GM21717 (cell line): ENCODE data around the gene PIP5K1B.
A peak's percentile ranks its signal among the peaks of the same experiment; 100 is the strongest.

Source experiments
- ATAC-seq: cut with Tn5 transposase; IDR thresholded peaks from one replicate; pipeline ENCODE4 v1.9.1; 2021; ENCODE audit warnings: mild to moderate bottlenecking, moderate library complexity; ENCODE audit not compliant: unreplicated experiment

Gene PIP5K1B

DNA sequence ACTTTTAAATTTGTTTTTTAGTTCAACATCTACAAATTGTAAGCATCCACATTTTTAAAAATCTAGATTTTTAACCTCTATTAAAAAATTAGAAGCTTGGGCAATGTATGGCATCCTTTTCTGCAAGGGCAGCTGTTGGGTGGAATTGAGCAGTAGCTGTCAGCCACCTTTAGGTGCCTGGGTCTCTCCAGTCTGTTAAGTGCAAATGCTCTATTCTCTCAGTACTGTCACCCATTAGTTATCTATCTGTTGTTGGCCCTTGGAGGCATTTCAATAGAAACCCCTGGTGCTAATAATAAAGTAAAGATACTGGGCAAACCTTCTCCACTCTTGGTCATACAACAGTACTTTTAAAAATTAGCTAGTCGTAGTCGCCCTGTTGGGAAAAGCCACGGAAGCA is 63.6 kb downstream of the PIP5K1B start:
- ATAC-seq = no peak

DNA sequence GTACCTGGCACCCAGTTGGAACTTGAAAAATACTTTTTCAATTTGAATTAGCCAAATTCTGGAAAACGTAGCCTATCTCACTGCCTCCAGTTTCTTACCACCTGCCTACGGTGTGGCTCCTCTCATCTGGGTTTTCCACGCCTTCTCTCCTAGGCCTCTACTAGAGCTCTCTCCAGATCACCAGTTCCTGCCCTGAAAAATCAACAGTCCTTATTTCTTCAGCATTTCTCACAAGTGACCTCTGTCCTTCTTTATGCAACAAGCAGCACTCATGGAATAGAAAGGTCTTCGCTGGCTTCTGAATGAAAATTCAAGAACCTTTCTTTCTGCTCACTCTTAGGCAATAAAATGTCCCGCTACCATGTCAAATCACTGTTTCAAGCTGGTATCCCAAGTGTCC is 64.8 kb downstream of the PIP5K1B start:
- ATAC-seq = no peak

DNA sequence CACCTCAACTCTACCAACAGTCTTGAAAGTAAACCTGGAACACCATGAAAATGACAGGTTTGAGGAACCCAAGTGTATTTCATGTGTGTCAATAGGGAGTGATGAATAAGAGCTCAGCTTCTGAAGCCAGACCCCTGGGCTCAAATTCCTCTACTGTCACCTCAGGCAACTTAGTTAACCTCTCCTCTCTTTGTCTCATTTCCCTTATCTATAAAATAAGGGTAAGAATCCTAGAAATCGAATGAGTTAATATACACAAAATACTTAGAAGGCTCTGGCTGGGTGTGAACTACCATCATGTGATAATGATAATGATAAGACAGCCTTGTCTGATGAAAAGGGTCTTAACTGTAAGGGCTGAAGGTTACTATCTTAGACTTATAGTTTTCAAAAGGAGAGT is 66.3 kb downstream of the PIP5K1B start:
- no peak for ATAC-seq

DNA sequence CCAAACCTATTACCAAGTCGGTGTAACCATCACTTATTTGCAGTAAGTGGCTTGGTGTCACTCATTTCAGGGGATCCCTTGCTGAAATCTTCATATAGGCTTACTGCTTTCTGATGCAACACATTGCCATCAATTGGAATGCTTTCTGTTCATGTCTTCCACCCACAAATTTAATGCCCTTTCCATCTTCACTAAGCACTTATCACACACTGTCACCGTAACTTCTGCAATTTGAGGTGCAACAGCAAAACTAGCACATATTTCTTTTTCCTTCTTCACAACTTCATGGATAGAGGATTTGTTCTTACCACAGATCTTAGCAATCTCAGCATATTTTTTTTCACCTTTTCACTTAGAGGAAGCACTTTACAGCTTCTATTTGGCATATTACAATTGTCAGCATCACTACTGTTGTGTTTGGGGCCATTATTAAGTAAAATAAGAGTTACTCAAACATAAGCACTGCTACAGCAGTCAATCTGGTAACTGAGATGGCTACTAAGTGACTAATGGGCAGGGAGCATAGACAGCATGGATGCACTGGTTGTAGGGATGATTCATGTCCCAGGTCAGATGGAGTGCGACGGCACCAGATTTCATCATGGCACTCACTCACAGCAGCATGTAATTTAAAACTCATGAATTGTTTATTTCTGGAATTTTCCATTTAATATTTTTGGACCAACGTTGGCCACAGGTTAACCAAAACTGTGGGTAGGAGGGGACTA is 70.1 kb downstream of the PIP5K1B start:
- ATAC-seq = no peak

DNA sequence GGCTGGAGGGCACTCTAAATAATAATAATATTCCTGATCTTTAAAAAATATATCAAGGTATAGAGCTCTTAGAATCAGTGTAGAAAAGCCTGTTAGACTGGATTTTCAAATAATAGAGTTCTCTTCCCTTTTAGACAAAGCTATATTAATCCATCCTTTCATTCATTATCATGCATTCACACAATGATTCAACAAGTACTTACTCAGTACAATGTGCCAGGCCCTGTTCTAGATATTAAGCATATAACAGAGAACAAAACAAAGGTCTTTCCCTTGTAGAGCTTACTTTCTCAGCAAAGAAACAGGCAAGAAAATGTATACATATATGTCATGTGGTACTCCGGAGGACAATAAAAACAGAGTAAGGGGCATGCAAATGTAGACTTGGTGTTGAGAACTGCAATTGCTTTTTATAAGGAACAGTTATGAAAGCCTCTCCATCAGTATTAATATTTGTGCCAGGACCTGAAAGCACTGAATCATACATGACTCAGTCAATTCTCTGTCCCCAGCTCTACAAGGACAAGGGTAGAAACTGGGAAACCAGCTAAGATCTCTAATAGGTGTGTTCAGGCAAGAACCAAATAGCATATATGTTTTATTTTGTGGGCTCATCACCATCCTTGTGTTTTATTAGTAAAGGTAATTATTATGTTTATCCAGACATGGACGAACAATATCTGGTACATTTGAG is 72.2 kb downstream of the PIP5K1B start:
- ATAC-seq = no peak

DNA sequence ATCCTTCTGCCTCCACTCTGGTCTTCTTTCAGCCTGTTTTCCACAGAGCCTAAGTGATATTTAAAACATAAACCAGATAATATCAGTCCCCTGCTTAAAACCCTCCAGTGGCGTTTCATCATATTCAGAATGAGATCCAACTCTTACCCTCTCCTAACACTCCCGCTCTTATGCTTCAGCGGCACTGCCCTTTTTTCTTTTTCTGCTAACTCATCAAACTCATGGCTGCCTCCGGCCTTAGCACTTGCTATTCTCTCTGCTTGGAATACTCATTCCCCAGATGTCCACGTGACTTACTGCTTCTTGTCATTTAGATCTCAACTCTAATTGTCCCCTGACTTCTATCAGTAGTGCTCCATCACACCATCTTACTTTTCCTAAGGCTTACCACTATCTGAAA is 73.6 kb downstream of the PIP5K1B start:
- ATAC-seq = no peak

DNA sequence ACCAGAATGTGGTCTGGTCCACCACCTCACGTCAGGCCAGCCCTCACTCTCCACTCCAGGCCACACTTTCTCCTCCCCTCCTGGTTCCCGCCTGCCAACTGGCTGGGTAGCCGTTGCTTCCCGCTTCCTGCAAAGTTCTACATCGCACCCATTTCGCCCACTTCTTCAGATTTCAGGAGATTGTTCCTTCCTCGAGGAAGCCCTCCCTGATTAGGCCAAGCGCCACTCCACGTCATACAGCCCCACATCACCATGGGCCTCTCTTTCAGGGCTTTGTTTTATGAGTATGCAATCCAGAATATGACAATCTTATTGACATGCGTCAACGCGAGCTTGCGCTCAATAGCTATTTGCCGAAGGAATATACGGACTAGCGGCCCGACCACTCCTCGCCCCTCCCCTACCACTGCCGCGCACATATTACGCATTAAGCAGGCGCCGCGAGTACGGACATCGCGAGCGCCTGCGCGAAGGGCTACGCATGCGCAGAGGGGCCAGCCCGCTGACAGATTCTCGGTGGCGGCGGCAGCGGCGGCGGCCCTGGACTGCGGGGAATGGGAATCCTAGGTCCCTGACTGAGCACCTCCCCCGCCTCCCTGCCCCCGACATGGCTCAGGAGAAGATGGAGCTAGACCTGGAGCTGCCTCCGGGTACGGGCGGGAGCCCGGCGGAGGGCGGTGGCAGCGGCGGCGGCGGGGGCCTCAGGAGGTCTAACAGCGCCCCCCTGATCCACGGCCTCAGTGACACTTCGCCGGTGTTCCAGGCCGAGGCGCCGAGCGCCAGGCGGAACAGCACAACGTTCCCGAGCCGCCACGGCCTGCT is 74.7 kb downstream of the PIP5K1B start:
- peak; percentile 73 for ATAC-seq

DNA sequence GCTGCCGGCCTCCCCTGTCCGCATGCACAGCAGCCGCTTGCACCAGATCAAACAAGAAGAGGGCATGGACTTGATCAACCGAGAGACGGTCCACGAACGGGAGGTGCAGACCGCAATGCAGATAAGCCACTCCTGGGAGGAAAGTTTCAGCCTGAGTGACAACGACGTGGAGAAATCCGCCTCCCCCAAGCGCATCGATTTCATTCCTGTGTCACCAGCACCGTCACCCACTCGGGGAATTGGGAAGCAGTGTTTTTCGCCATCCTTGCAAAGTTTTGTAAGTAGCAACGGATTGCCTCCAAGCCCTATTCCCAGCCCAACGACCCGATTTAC is 75.3 kb downstream of the PIP5K1B start:
- no peak for ATAC-seq

DNA sequence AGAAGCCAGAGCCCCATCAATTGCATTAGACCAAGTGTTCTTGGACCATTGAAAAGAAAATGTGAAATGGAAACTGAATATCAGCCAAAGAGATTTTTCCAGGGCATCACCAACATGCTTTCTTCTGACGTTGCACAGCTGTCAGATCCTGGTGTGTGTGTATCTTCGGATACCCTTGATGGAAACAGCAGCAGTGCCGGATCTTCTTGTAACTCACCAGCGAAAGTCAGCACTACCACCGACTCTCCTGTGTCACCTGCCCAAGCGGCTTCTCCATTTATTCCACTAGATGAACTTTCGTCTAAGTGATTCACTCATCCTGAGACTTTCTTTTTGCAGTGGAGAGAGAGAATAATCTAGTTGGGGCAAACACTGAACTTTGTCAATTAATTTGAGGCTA is 75.7 kb downstream of the PIP5K1B start:
- no peak for ATAC-seq

DNA sequence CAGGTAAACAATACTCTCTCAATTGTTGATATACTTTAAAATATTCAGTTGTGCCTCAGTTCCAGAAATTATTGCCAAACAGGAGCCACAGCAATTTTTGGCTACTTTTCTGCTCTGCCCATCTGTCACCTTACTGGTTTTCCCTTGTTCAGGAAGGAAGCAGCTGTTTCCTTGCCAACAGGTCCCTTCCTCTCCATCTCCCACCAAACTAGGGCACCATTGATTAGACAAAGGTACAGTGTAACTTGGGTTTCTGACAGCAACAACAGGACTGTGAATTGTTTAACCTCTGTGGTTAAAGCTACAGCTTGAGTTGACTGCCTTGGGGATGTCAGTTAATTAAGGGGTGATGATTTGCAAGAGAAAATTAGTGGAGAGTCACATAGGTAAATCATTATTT is 76.9 kb downstream of the PIP5K1B start:
- no peak for ATAC-seq

DNA sequence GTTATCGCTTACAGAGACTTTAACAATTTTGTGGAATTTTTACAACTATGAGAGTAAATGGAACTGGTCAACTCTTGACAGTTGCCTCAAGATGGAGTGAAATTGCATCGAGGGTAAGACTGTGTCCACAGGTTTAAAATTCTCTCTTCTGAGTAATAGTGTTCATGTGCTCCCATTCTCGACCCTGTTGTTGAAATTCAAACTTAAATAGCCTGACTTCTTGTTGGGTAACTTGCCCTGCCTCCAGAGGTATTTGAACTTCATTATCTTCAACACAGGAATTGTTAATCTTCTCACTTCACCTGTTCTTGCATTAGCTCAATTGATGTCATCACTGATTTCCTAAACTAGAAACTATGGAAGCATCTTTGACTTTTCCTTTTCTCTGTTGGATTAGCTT is 77.5 kb downstream of the PIP5K1B start:
- ATAC-seq = no peak

DNA sequence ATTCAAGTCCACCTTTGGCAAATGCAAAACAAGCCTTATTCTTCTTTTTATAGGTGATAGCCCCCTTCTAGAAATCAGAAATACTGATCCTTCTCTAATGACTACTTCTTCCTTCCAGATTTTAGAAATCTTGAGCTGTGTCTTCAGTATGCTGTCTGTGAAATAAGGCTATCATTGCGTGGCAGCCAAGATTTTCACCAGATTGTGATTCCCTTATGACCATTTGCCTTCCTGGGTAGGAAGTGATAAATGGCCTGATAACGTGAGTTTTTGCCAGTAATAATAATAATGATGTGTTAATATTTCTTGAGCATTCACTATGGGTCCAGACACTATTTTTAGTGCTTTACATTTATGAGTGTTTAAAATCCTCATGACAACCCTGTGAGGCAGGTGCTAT is 80.9 kb downstream of the PIP5K1B start:
- ATAC-seq = no peak

DNA sequence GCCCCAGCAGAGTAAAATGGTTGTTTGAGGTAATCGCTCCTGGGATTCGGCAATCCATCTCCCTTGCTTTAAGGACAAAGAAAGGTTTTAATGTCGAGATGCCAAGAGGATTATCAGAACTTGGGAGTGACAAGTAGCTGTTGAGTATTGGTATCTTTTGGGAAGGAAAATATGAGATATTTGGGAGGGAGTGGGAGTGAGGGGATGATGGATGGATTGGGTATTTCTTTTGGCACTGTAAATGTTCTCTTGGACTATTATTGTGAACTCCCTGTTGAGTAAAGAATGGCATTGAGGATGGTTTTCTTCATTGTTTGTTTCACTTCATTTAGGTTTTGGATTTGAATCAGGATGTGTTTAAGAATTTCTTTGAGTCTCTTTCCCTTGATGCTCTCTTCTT is 86.1 kb downstream of the PIP5K1B start:
- ATAC-seq = no peak

DNA sequence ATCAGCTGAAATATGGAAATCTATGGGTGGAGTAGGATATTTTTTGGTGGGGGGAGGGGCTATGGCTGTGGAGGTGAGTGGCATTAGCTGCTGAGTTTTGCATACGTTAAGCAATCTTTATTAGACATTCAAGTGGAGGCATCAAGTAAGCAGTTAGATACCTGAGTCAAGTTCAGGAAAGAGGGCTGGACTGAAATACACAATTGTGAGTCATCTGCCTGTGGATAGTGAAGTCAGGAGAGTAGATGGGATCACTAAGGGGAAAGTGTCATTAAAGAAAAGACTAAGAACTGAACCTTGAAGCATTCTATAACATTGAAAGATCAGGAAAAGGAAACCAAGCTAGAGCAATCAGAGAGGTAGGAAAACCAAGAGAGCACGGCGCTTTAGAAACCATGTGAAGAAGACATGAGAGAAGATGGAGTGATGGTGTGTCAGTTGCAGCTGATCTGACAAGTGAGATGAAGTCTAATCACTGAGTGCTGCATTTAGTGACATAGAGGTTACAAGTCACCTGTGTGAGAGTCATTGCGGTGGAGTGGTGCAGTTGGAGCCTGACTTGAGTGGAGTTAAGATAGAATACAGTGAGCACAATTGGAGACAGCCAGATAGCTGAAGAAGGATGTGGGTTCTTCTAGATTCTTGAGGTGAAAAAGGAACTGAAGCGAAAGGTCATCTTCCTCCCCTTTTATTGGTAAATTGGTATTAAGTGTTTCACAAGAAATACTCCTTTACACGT is 88.7 kb downstream of the PIP5K1B start:
- ATAC-seq = peak; percentile 94

DNA sequence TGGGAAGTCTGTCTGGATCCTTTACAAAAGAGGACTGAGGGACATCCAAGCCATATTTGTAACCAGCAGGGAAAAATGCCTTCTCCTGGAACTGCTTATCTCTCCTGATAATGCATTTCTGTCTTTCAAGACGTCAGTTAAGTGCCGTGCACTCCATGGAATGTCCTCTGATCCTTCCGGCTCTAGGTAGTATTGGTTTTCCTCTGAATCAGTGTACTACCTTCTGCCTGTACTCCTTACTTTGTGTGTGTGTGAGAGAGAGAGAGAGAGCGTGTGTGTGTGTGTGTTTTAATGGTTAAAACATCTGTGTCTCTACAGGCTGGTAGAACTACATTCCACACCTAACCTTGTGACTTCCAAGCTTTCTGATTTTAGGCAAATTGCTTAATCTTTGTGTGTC is 89.9 kb downstream of the PIP5K1B start:
- ATAC-seq = no peak

DNA sequence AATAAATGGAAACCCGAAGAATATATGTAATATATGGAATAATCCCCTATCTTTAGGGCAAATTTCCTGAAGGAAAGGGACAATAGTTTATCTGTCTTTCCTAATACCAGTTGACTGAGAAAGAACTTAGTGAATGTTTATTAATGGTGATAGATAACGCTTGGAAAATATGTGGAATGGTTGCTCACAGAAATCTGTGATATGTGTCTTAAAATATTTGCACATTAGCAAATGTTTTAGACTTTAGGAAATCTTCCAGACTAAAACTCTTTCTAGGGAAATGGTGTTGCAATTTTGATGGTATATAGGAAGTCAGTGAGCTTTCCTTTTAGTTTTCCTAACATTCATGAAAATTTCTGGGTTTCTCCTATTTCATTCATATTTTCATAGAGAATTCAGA is 90.4 kb downstream of the PIP5K1B start:
- no peak for ATAC-seq

DNA sequence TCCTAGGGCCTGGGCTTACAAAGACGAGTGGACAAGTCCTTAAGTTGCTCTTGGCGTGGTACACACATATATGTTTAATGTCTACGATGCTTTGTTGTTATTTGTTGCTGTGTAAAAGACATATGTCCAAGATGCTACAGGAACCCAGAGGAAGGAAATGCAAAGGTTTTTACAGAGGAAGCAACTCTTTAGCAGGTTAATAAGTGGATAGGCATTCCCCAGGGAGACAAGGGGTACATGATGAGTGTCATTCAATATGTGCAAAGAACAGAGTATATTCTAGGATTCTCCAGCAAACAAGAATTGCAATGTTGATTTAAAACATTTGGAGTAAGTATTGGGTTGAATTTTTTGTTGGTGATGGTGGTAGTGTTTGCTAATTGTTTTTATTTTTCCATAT is 92.1 kb downstream of the PIP5K1B start:
- ATAC-seq = no peak

DNA sequence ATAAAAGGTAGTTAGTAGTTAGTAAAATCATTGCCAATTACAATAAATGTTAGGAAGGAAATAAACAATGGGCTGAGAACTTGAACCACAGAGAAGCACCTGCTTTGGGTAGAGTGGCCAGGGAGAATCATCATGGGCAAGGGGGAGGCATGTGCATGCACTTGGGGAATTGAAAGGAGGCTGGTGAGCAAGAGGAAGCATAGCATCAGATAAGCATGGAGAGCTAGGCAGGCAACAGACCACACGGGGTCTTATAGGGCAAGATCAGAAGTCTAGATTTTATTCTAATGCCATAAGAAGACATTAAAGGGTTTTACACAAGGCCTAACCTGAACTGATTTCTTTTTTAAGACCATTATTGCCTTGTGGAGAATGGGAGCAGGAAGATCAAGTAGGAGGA is 93.4 kb downstream of the PIP5K1B start:
- no peak for ATAC-seq

DNA sequence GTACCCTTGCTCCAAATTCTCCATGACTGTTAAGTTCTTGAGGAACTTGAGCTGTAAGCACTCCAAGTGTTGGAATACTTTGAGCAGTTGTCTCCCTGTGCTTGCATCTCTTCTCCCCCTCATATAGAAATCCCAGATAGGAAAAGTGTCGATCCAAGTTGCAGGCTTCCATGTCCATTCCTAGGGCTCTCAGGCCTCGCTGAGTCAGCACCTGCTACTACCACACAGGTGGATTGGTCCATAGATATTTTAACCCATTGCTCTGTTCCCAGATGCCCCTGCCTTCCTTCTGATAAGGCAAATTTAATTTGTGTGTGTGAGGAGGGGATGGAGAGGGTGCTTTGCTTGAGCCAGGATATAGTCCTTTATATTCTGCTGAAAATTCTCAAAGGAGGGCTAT is 95.8 kb downstream of the PIP5K1B start:
- no peak for ATAC-seq

DNA sequence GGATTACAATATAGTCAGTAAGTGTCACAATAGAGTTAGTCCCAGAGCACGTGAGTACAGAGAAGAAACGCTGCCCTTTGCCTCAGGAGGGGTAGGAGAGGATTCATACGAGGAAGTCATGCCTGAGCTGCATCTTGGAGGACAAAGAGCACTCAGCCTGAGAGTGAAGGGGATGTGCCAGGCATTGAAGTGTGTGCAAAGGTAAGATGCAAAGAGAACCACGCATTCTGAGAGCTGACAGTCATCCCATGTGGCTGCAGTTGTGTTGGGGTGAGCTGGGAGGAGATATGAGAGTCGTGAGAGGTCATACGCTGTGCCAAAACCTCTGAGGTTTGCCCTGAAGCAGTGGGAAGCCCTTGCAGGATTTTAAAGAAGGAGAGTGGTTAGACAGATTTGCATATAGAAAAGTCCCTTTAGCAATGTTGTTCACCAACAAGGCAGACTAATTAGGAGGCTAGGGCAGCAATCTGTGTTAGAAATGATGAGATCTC is 97.5 kb downstream of the PIP5K1B start:
- ATAC-seq = peak; percentile 98
